Left ventricle myocardium superior (tissue), 1 donor: ENCODE data around the gene ANXA9. TPM values are rescaled to one million over a fixed set of nuclear protein-coding genes. Genes with fewer than 3 reads are reported as not detected.
A peak's percentile ranks its signal among the peaks of the same experiment; 100 is the strongest.

Experiments used
- ATAC-seq: fragments of 200-7000 bp; cut with Tn5 transposase; one replicate; pipeline ENCODE4 v1.9.1; 2020; ENCODE audit warnings: mild to moderate bottlenecking, moderate library complexity
- DNase-seq: peaks from one replicate; pipeline ENCODE4 v3.0.0-alpha.2; 2020
- intact Hi-C: fragments of 100-400 bp; cut with micrococcal nuclease; formaldehyde crosslinking; loops from one replicate; pipeline ENCODE4 v1.11.0; 2022
- long read RNA-seq: library from polyadenylated mRNA; unstranded; transcript quantifications from one replicate; pipeline ENCODE4 v2.0.0, GENCODE V29; 2021
- total RNA-seq: library from RNA; stranded (reverse); fragmentation: NEBNext Ultra II Directional; extraction: Animal tissue kit (Norgen Biotek cat#: 25700); gene quantifications from one replicate; pipeline ENCODE4 v1.2.1, GENCODE V29; 2021
- donor health status: DM: no; HTN: yes; CAD: no; lungs with severe emphysema.

Gene ANXA9, protein sequence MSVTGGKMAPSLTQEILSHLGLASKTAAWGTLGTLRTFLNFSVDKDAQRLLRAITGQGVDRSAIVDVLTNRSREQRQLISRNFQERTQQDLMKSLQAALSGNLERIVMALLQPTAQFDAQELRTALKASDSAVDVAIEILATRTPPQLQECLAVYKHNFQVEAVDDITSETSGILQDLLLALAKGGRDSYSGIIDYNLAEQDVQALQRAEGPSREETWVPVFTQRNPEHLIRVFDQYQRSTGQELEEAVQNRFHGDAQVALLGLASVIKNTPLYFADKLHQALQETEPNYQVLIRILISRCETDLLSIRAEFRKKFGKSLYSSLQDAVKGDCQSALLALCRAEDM
- total RNA-seq: 0.27 TPM
- long read RNA-seq, partial matches to known transcripts: 0 of 2 reads
- long read RNA-seq, other reads (novel, unspliced or antisense): 2 of 2 reads

GRCh38 chr1:150981805-150982712 lies at the start of gene ANXA9:
TSS of gene ANXA9 (plus strand) at chr1:150982292. CDS start at chr1:150983106, 814 bp downstream.
- no peak for ATAC-seq
- intact Hi-C loops: no loop called here

GRCh38 chr1:150944856-150945255 lies 37.2 kb upstream of the ANXA9 start:
- intact Hi-C loops: no loop called here
- DNase-seq (no peak), ATAC-seq (no peak)

More at GRCh38 chr1:150981805-150982712, at the start of gene ANXA9:
- DNase-seq: no peak

DNA sequence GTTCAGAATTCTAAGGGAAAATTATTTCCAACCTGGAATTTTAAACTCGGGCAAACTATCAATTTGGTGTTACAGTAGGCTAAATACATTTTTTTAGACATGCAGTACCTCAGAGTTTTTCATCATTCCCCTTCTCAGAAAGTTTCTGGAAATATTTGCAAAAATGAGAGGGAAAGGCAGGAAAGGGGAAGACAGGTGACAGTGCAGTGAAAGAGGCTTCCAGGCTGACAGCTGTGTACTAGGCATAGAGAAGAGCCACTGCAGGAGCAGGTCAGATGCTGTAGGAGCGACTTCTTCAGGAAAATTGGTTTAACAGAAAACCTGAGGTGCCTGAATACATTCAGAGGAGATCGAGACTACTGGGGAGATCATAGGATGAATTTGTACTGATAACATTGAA lies 27.4 kb upstream of the ANXA9 start:
- intact Hi-C loops: no loop called here
- ATAC-seq: no peak
- DNase-seq: no peak

GRCh38 chr1:150955280-150955679 lies 26.8 kb upstream of the ANXA9 start:
- ATAC-seq (peak; percentile 26), DNase-seq (no peak)
- intact Hi-C loops: no loop called here

DNA sequence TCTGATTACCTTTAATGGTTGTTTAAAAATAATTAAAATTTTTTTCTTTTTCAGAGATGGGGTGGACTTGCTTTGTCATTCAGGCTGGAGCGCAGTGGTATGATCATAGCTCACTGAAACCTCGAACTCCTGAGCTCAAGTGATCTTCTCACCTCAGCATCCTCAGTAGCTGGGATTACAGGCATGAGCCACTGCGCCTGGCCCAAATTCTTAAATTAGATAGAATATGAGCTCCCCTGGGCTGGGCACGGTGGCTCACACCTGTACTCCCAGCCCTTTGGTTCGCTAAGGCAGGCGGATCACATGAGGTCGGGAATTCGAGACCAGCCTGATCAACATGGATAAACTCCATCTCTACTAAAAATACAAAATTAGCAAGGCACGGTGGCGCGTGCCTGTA lies 24.4 kb upstream of the ANXA9 start:
- no peak for ATAC-seq
- DNase-seq: no peak
- intact Hi-C loops: no loop called here

GRCh38 chr1:150960646-150961045 lies 21.4 kb upstream of the ANXA9 start:
- DNase-seq (no peak), ATAC-seq (no peak)
- intact Hi-C loops: no loop called here

DNA sequence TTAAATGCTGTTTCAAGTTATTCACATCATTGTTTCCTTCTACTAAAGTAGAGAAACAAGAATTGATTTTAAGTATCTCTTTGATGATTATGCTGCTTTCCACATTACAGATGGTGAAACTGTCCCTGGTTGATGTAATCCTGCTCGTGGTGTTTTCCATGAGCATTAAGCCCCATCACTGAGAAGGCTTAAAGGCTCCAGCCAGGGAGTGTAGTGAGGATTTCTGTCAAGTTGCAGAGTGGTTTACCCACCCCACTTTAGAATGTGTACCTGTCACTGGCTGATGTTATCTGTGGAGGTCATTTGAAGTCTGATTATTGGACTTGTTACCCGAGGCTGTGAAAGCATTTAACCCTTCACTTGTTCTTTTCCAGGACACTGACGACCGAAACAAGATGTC lies 20.3 kb upstream of the ANXA9 start:
- no peak for ATAC-seq
- DNase-seq: no peak
- intact Hi-C loops: no loop called here

DNA sequence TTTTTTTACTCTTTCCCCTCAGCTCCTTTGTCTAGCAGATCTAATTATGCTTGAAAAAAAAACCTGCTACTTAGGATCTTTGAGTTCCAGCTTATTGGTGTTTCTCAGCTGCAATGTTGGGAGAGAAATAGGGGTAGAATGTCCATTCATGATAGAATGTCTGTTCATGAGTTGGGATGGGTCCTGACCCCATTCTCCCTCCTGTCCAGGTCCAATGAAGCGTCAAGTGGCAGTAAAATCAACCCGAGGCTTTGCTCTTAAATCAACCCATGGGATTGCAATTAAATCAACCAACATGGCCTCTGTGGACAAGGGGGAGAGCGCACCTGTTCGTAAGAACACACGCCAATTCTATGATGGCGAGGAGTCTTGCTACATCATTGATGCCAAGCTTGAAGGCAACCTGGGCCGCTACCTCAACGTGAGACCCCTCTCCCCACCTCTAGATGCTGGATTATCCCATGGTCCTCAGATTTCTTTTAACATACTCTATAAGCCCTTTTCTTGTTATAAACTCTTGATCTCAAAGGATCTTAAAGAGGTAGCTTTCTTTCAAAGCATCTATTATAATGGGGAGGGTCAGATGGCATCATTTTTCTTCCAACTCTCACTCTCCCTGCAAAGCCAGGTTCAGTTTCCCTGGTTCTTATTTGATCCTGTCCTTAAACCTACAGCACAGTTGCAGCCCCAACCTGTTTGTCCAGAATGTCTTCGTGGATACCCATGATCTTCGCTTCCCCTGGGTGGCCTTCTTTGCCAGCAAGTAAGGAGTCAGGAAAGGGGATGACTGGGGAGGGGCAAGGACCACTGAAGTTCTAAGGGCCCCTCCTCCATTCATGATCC lies 18.6 kb upstream of the ANXA9 start:
- ATAC-seq (no peak), DNase-seq (no peak)
- intact Hi-C loops: no loop called here

DNA sequence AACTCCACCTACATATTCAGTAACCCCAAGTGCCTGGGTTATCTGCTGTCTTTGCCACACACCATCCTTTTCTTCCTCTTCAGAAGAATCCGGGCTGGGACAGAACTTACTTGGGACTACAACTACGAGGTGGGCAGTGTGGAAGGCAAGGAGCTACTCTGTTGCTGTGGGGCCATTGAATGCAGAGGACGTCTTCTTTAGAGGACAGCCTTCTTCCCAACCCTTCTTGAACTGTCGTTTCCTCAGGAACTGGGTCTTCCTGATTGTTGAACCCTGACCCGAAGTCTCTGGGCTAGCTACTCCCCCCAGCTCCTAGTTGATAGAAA lies 18.0 kb upstream of the ANXA9 start:
- intact Hi-C loops: no loop called here
- DNase-seq (no peak), ATAC-seq (no peak)

GRCh38 chr1:150965605-150966004 lies 16.5 kb upstream of the ANXA9 start:
- DNase-seq: no peak
- ATAC-seq: no peak
- intact Hi-C loops: no loop called here

GRCh38 chr1:150966011-150966410 lies 16.1 kb upstream of the ANXA9 start:
- intact Hi-C loops: no loop called here
- no peak for DNase-seq
- ATAC-seq: no peak

DNA sequence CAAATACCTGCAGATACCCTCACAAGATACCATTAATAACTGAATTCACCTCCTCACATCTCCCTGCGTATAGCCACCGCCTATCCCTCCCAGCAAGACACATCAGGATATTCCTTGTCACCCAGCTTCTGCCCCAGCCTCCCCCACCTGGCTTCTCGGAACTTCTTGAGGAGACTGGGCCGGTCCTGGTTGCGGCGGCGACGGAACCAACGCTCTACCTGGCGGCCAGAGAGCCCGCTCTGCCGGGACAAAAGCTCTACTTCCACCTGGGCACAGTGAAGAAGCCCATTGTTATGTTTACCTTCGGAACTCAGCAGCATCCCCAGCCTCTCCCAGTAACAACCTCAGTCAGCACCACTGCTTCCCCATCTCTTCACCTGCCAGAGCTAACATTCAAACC lies 14.2 kb upstream of the ANXA9 start:
- no peak for DNase-seq

GRCh38 chr1:150968491-150968890 lies 13.6 kb upstream of the ANXA9 start:
- intact Hi-C loops: no loop called here
- ATAC-seq (no peak), DNase-seq (no peak)

More for the DNA sequence above, 14.2 kb upstream of the ANXA9 start:
- intact Hi-C loops: no loop called here
- ATAC-seq: no peak

DNA sequence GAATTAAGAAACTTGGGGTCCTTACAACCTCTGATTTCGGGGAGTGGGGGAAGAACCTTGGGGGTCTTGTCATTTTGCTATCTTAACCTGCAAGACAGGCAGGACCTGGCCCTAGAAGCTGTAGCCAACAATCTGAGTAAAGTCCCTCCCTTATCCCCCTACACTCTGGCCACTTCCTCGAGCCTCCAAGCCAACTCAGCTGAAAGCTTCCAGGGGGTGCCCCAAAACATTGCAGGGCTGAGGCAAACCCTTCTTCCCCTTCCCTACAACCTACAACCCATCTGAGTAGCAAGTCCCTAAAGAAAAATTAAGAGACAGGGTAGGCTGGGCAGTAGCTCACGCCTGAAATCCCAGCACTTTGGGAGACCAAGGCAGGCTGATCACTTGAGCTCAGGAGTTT lies 12.5 kb upstream of the ANXA9 start:
- ATAC-seq (no peak), DNase-seq (no peak)
- intact Hi-C loops: no loop called here

DNA sequence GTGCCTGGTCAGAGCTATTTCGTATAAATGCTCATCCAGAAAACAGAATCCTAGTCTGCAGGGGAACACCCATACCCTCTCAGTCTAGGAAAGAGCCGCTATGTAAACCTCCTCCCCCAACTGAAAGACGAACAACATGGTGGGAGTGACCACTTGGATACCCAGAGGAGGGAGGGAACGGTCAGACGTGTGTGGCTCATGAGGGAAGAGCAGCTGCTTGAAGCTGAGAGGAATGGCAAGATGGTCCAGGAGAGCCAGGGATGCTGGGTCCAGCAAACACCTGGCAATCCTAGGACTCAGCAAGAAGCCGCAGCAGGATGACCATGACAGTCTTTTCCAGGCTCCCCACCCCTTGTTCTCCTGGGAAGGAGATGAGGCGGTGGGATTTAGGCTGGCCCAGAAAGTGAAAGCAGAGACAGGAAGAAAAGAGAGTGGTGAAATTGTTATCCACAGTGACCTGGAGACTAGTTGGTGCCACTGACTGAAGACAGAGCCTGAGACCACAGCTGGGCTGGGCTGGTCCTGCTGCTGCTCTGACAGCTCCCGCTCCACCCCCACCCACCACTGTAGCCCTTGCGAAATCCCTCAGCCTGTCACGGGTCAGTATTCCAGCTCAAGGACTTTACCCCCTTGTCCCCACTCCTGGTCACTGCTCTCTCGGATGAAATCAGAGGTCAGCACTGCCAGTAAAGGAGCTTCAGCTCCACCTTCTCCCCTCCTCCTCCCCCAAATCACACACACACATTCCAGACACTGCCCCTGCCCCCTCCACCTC lies 11.1 kb upstream of the ANXA9 start:
- DNase-seq: peak; percentile 86
- ATAC-seq: peak; percentile 83
- intact Hi-C loops: no loop called here

DNA sequence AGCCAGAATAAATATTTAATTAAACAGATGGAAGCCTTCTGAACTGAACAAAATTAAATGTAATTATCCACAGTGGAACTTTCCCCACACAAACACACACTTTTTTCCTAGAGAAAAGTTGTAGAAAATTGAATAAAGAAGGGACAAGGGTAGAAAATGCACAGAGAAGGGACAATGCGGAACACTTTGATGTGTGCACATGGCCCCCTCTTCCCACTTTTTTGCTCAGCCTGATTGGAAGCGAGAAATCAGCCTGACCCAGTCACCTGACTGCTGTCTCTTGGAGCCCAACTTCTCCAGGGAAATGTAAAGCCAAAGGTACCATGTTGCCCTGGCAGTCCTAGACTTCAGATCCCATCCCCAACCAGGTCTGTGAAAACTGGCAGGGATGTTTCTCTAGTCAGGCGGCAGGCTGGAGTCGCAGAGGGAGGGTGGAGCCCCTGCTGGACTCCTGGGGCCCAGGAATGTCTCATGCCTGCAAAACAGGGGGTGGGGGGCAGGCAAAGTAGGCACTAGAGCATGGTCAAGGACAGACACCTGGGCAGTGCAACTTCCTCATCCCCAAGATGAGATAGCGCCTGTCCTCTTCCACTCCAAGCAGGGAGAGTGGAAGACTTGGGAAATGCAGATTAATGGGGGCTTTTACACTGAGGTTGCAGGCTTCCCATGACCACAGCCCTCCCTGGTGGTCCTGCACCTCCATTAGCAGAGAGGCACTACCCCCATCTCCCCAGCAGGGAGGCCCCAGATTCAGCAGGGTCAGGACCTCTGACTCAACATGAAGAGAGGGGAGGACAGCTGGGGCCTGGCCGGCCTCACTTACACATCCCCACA lies 10.3 kb upstream of the ANXA9 start:
- ATAC-seq: peak; percentile 9
- intact Hi-C loops: no loop called here

GRCh38 chr1:150972417-150972940 lies 9.6 kb upstream of the ANXA9 start:
- ATAC-seq: no peak
- no peak for DNase-seq
- intact Hi-C loops: no loop called here

More for the DNA sequence above, 10.3 kb upstream of the ANXA9 start:
- DNase-seq: no peak
